Ammon's horn (tissue), 1 donor: ENCODE measurements around the gene ALDH9A1.
"Not testable (repeated sequence)": the region's sequence is repeated elsewhere in the genome, so short reads cannot be mapped to it uniquely, and the experiment has no call there.

Experiments used
- DNase-seq: peaks from one replicate; pipeline ENCODE4 v3.0.0-alpha.2; 2016; ENCODE audit warnings: low spot score

Gene ALDH9A1

DNA sequence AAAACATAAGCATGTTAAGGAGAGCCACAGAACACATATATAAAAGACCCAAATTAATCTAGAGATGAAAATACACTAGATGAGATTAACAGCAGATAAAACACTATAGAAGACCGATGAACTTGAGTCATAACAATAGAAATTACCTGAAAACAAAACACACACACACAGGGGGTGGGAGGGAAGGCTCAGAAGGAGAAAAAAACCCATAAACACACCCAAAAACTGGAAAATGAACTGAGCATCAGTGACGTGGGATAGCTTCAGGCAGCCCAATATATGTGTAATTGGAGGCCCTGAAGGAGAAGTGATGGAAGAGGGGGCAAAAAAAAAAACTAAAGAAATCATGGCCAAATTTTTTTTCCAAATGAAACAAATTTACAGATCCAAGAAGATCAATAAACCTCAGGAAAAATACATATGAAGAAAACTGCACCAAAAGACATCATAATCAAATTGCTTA is 11.4 kb downstream of the ALDH9A1 start:
- no peak for DNase-seq

DNA sequence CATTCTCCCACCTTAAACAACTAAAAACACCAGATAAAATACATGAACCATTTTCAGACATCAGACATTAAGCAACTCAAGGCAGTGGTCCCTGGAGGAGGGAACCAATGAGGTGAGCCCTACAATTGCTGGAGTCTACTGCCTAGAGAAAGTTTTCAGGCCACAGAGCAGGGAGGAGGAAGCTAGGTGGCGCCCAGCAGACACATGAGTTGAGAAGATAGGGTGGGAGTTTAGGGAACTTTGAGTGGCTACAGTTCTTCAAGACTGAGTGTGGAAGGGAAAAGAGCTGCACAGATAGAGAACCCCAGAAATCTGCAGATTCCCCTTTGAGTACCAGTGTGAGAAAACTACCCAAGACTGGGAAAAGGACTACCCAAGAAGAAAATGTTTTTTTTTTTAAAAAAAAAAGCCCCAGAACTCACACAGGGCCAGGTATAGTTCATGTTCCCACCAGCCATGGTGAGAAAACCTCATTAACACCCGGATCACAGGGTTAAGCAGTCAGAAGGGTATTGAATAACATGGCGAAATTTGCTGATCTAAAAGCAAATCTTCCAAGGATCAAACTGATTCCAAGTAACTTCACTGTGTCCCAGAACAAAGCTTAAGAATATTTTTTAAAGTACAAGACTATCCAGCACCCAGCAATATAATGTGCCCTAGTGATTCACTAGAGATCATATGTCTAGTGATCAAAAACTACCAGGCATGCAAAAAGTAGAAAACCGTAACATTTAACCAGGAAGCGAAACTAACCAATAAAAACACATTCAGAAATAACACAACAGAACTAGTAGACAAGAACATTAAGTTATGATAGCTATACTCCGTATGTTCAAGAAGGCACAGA is 12.0 kb downstream of the ALDH9A1 start:
- no peak for DNase-seq

DNA sequence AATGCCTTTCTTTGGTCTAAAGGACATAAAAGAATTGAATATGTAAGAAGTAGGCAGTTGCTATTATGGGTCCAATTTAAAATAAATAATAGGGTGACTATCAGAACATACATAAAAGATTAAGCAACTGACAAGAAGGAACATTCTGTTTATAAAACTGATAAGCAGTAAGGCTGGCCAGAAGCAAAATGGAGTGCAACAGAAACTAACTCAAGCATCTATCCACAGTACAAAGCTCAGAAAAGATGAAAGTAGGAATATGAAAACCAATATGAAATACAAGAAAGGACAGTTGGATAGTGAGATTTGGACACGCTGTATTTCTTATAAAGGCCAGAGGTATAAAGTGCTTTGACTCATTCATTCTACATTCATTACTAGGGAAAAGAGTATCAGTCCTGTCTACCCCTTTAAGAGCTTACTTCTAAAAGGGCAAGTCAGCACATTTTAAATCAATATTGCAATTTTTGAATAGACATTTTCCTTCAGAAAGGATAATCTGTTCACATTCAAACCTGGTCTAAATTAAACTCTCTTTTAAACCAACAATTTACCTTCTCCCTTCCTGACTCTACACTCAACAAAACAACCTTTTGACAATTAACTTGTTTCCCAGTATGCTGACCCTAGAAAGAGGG is 14.4 kb downstream of the ALDH9A1 start:
- no peak for DNase-seq

DNA sequence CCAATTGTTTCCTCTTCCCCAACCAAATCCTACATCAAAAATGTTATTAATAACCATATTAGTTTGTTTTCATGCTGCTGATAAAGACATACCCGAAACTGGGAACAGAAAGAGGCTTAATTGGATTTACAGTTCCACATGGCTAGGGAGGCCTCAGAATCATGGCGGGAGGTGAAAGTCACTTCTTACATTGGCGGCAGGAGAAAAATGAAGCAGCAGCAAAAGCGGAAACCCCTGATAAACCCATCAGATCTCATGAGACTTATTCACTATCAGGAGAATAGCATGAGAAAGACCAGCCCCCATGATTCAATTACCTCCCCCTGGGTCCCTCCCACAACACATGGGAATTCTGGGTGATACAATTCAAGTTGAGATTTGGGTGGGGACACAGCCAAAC is 17.6 kb downstream of the ALDH9A1 start:
- not testable (repeated sequence) for DNase-seq

DNA sequence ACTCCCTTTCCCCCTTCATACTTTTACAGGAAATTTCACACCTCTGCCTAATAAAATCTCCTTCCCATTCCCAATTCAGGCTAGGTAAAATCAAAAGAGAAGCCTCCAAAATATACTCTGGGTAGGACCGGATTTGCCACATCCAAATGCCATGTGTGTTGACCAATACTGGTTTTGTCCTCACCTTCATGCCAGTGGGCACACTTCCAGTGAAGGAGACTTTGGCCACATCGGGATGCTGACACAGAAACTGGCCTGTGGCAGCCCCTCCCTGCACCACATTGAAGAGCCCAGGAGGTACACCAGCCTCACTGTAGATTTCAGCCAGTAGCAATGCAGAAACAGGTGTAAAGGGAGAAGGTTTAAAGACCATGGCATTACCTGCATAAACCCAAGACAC is 18.1 kb downstream of the ALDH9A1 start:
- no peak for DNase-seq

DNA sequence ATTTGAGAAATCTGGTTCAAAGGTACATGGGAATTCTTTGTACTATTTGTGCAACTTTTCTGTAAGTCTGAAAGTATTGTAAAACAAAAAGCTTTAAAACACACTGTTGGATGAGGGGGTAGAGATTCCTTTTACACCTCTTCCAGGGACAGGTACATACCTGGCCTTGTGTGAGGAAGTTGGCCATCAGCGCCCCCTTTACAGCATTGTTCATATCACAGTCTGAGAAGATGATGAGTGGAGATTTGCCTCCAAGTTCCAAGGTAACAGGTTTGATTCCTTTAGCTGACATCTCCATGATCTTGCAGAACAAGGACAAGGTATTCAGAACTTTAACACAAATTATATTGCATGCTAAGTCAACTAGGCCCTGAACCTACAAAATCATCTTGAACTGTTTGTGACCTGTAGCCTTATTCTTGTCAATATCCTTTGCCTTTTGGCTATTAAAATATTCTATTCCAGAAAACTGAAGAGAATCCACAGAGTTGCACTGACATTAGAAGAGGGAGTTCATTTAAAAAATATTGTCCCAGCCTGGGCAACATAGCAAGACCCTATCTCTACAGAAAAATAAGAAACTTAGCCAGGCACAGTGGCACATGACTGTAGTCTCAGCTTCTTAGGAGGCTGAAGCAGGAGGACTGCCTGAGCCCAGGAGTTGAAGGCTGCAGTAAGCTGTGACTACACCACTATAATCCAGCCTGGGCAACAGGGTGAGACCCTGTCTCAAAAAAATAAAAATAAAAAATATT is 18.9 kb downstream of the ALDH9A1 start:
- no peak for DNase-seq

DNA sequence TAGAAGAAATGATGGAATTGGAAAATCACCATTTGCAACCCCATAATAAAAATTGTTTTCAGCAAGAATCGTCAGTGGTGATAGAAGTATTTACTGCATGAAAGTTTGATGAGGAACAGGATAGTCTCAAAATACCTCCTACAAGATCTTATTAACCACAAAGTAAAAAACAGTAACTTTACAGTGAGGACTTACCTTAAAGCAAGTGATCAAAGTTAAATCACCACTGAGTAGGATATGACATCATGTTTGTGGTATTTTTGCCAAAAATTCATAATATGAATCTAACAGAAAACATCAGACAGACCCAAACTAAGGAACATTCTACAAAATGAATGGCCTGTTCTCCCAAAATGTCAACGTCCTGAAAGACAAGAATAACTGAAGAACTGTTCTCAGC is 19.9 kb downstream of the ALDH9A1 start:
- no peak for DNase-seq

DNA sequence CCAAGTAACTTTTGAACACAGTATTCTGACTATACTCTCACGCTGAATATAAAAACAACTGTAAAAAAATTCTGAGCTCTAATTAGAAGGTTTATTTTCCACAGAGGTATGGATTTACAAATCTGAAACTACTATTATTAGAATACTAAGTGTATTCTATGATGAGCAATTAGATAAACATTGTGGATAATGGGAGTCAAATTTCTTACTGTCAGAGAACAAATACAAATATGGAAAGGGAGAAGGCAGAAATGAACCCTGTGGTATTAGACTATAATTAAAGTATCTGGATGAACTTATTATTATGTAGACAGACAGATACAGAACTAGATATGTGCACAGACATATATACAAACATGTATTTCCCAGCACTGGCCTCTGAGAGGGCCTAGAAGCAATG is 22.6 kb downstream of the ALDH9A1 start:
- DNase-seq: no peak

DNA sequence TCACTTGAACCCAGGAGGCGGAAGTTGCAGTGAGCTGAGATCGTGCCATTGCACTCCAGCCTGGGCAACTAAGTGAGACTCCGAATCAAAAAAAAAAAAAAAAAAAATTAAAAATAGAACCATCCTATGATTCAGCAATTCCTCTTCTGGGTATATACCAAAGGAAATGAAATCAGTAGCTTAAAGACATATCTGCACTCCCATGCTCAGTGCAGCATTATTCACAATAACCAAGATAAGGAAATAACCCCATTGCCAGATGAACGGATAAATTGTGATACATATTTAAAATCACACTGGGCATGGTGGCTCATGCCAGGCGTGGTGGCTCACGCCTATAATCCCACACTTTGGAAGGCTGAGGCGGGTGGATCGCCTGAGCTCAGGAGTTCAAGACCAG is 23.8 kb downstream of the ALDH9A1 start:
- DNase-seq: no peak

DNA sequence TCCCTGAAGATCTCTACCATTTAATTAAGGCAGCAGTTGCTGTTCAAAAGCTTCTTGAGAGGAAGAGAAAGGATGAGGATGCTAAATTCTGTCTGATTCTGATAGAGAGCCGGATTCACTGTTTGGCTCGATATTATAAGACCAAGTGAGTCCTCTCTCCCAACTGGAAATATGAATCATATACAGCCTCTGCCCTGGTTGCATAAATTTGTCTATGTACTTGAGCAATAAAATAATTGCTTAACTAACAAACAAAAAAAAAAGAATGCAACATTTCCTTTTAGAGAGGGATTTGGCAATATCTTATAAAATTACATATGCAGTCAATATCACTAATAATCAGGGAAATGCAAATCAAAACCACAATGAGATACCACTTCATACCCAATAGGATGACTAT is 26.8 kb downstream of the ALDH9A1 start:
- no peak for DNase-seq

DNA sequence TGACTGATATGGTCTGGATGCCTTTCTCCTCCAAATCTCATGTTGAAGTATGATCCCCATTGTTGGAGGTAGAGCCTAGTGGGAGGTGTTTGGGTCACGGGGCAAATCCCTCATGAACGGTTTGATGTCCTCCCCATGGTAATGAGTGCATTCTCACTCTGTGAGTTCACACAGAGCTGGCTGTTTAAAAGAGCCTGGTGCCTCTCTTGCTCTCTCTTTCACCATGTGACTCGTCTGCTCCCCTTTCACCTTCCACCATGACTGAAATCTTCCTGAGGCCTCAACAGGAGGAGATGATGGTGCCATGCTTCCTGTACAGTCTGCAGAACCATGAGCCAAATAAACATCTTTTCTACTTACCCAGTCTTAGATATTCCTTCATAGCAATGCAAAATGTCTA is 30.2 kb downstream of the ALDH9A1 start:
- DNase-seq: no peak

DNA sequence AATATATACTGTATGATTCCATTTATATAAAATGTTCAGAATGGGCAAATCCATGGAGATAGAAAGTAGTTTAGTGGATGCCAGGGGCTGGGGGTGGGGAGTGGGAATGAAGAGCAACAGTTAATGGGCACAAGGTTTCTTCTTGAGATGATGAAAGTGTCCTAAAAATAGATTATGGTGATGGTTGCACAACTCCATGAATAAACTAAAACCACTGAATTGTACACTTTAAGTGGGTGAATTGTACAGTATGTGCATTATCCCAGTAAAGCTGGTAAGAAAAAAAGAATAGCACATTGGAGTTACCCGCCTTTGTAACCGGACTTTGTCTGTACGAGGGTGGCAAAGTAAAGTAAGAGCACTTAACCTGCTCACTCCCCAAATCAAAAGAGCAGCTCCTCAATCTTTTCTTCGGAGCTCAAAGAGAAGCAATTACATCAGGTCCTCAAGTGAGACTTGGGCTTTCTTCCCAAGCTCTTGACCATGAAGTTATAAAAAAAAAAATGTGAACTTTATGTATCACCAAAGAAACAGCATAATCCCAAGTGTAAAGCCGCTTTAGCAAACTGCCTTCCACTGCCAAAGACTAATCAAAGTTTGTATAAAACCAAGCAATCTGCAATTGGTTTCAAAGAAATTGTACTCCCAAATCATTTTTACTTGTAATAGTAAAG is 32.1 kb downstream of the ALDH9A1 start:
- DNase-seq: no peak

DNA sequence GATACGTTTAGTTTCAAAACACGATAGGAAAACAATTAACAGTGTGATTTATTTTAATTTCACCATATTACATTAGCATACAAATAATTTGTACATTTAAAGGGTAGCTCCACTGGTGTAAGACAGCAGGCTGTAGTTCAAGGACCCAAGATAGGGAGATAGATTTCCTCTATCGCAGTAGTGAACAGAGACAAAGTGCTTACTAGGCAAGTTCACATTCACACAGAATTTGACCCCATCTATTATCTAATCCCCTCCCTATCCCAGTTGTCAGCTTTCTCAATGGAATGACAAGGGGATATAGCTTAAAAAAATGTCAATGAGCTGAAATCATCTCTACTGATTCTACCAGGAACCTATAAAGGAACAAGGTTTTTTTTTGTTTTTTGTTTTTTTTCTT is 36.2 kb downstream of the ALDH9A1 start:
- DNase-seq: no peak

DNA sequence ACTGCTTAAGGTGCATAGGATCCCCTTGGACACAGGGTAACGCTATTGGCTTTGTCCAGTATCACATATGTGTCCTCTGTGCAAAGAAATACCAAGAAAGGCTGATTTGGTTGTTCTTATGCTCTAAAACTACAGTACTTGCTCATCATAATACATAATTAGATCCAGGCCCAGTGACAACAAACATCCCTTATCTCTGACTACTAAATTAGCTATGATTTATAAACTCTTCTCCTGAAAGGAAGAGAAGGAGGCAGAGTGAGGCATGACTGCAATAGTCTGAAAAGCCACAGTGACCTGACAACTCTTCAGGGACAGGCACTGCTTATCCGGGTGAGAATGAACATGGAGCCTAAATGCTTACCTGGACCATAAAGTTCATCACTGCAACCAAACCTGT is 36.7 kb downstream of the ALDH9A1 start:
- no peak for DNase-seq

DNA sequence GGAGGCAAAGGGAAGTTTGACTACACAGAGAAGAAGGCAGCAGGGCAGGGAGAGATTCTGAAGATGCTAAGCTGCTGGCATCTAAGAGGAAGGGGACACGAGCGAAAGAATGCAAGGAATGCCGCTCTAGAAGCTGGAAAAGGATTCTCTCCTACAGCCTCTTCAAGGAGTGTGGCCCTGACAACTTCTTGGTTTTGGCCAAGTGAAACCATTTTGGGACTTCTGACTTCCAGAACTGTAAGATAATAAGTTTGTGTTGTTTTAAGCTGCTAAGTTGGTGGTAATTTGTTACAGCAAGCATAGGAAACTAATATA is 38.8 kb downstream of the ALDH9A1 start:
- no peak for DNase-seq

DNA sequence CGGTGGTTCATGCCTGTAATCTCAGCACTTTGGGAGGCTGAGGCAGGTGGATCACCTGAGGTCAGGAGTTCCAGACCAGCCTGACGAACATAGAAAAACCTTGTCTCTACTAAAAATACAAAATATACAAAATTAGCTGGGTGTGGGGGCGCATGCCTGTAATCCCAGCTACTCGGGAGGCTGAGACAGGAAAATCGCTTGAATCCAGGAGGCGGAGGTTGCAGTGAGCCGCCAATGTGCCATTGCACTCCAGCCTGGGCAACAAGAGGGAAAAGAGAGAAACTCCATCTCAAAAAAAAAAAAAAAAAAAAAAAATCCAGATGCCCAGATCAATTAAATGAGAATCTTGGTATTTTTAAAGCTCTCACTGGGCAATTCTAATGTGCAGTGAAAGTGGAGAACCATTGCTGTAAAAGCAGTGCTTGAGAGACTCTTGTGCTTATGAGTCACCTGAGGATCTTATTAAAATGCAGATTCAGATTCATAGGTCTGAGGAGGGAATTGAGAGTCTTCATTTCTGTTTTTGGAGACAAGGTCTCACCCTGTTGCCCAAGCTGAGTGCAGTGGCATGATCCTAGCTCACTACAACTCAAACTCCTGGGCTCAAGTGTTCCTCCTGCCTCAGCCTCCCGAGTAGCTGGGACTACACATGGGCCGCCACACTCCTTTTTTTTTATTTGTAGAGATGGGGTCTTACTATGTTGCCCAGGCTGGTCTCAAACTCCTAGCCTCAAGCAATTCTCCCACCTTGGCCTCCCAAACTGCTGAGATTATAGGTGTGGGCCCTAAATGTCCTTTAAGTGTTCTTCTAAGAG is 39.4 kb downstream of the ALDH9A1 start:
- not testable (repeated sequence) for DNase-seq

DNA sequence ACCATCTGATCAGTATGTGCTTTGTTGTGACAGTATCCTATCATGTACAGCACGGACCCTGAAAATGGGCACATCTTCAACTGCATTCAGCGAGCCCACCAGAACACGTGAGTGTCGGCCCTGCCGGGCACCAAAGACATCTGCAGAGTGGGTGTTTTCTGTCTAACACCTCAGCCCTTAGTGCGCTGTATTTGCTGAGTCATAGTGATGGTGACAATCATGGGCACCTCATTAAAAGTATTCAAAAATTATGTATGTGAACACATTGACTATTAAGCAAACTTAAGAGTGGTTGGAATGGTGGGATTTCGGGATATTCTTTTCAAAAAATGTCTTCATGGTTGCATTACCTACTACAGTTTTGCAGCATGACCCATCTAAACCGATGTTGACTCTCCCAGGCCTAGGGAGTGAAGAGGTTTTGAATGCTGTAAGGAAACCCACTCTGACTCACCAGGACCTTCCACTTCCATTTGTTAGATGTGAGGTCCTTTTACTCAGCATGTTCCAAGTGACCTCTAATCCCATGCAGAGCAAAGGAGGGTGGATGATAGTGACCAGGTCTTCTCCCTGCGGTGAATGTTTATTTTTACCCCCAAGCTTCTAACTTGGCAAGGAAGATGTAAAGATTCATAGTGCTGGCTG is 47.3 kb downstream of the ALDH9A1 start:
- no peak for DNase-seq

DNA sequence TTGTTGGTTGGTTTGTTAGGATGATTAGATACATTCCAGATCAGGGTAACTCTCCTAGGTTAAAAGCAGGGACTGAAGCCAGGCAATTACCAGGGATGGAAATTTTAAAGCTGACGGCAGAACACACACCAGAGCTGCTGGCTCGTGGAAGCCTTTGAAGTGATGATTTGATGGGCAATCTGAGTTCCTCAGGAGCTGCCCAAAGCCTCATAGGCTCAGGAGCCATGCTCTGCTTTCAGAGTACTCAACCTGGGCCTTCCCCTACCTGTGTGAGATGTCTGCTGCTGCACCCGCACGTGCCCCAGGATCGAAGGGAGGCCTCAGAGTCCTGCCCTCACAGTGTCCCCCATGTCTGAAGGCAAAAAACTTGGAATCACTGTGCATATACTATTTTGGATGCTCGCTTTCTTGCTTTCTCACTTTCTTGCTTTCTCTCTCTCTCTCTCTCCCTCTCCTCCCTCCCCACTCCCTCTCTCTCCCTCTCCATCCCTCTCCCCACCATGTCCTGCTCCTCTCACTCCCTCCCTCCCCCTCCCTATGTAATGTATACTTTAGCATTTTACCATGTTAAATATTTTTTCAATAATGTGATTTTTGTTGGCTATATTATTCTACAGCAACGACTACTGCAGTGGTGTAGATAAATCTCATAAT is 49.3 kb downstream of the ALDH9A1 start:
- no peak for DNase-seq

DNA sequence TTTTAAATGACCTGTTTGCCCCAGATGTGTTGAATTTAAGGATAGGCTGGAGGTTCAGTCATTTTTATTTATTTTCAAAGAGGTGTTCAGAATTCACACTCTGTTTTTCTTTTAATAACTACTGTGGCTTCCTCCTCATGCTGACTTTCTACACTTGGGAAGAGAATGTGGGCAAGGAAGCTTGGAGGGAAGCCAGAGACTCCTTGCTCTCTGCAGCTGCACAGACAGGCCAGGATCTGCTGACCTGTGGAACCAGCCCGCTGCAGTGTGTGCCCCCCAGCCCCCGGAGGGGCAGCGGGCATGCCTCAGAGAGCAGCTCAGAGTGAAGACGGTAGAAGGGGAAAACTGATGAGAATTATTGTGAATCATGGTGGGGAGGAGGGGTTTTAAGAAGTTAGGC is 50.4 kb downstream of the ALDH9A1 start:
- DNase-seq: no peak

DNA sequence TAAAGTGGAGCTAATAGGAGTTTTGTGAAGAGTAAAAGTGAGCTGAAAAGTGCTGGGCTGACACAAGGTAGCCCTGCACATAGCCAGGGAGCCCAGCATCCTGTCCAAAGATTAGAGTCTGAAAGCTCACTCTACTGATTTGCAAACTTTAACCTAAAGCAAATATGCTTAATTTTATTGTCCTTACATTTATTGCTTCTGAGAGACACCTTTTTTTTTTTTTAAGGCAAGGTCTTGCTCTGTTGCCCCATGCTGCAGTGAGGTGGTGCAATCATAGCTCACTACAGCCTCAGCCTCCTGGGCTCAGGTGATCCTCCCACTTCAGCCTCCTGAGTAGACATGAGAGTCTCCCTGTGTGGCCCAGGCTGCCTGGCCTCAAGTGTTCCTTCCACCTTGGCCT is 50.8 kb downstream of the ALDH9A1 start:
- no peak for DNase-seq
